Panc1 (cell line): ENCODE results near the gene C5AR2. TPM values are rescaled to one million over a fixed set of nuclear protein-coding genes. Genes with fewer than 3 reads are reported as not detected.

Experiments used
- ATAC-seq: fragments of 200-7000 bp; cut with Tn5 transposase; 2 replicates; pipeline ENCODE4 v1.9.1; 2020; ENCODE audit warnings: mild to moderate bottlenecking, moderate library complexity
- BruUV-seq: library from RNA; stranded (reverse); fragments of 400-500 nt; replicated peaks from 2 replicates; lab custom pipeline; 2021; lab: Mats Ljungman, UMichigan
- CTCF ChIA-PET: fragments of 300-600 bp; sonication (Branson Sonifier 250); formaldehyde crosslinking; loops from one replicate; lab custom pipeline; 2022; ENCODE audit warnings: antibody characterized with exemption; lab: Charles Lee
- POLR2A ChIA-PET: fragments of 300-600 bp; sonication (Branson Sonifier 250); formaldehyde crosslinking; loops from one replicate; lab custom pipeline; 2022; ENCODE audit warnings: antibody characterized with exemption; lab: Charles Lee
- DNase-seq: peaks from one replicate; pipeline ENCODE4 v3.0.0-alpha.2; 2010; ENCODE audit warnings: low read depth, low spot score
- H3K27ac ChIP-seq: 2 replicates; pipeline ENCODE4 v1.5.1; 2011; ENCODE audit warnings: mild to moderate bottlenecking, low read length, inconsistent platforms
- H3K27me3 ChIP-seq: fragments of 200-500 bp; sonication (Bioruptor generic); 2 replicates; pipeline ENCODE4 v1.6.0; 2014; ENCODE audit warnings: low read length, inconsistent platforms; ENCODE audit not compliant: control insufficient read depth, insufficient read depth
- H3K36me3 ChIP-seq: fragments of 200-500 bp; sonication (Bioruptor generic); 2 replicates; pipeline ENCODE4 v1.5.1; 2014; ENCODE audit warnings: inconsistent platforms, mild to moderate bottlenecking, low read length, moderate library complexity; ENCODE audit not compliant: control insufficient read depth, insufficient read depth
- H3K4me1 ChIP-seq: 2 replicates; pipeline ENCODE4 v1.5.1; 2011; ENCODE audit warnings: inconsistent platforms, mild to moderate bottlenecking, low read length, moderate library complexity; ENCODE audit not compliant: control insufficient read depth, insufficient read depth
- H3K4me3 ChIP-seq, 2 experiments: 2 replicates each; pipeline ENCODE4 v1.5.1; 2011 to 2012; ENCODE audit warnings: low read depth in 2 of 2, low read length in 2 of 2, mild to moderate bottlenecking in 2 of 2, inconsistent platforms in 1 of 2, moderate library complexity in 1 of 2
- H3K9me3 ChIP-seq: fragments of 200-500 bp; sonication (Bioruptor generic); 2 replicates; pipeline ENCODE4 v1.5.1; 2014; ENCODE audit warnings: low read depth, mild to moderate bottlenecking, inconsistent platforms, low read length, moderate library complexity; ENCODE audit not compliant: control insufficient read depth, insufficient read depth
- POLR2AphosphoS5 ChIP-seq: IDR thresholded peaks from 2 replicates; pipeline ENCODE4 v1.6.1; 2012; ENCODE audit warnings: mild to moderate bottlenecking, low read depth, low read length, moderate library complexity
- SIN3A ChIP-seq: IDR thresholded peaks from 2 replicates; pipeline ENCODE4 v1.6.1; 2012; ENCODE audit warnings: low read depth, mild to moderate bottlenecking, low read length, moderate library complexity, borderline replicate concordance; ENCODE audit not compliant: insufficient read depth
- TCF7L2 ChIP-seq: IDR thresholded peaks from 2 replicates; pipeline ENCODE4 v1.6.1; 2011; ENCODE audit warnings: mild to moderate bottlenecking, low read depth, low read length, inconsistent platforms
- in situ Hi-C: cut with HindIII; loops from 2 replicates; pipeline ENCODE4 v1.10.0; 2016; ENCODE audit warnings: low sequenced_read_pairs, low pct_unique_long_range_greater_than_20kb
- intact Hi-C: fragments of 100-400 bp; cut with micrococcal nuclease; formaldehyde crosslinking; loops from one replicate; pipeline ENCODE4 v1.10.0; 2022; ENCODE audit not compliant: unreplicated experiment
- total RNA-seq: library from RNA; stranded (reverse); gene quantifications from one replicate; pipeline ENCODE4 v1.2.1, GENCODE V29; 2021; ENCODE audit not compliant: unreplicated experiment
- TF ChIP-seq, protein P1 (sequence below), 2 experiments: IDR thresholded peaks; 2 replicates each; pipeline ENCODE4 v1.6.1; 2011 to 2012; ENCODE audit warnings: low read depth in 2 of 2, control low read depth in 1 of 2, low read length in 1 of 2, mild to moderate bottlenecking in 1 of 2, moderate library complexity in 1 of 2; ENCODE audit not compliant: insufficient read depth in 1 of 2
- TF ChIP-seq, protein P2 (sequence below): fragments of 450-650 bp; IDR thresholded peaks from 2 replicates; pipeline ENCODE4 v1.5.1; 2017; ENCODE audit warnings: mild to moderate bottlenecking

Gene C5AR2
- total RNA-seq, 1 experiment from 2014 or later, result 0.03 TPM

DNA sequence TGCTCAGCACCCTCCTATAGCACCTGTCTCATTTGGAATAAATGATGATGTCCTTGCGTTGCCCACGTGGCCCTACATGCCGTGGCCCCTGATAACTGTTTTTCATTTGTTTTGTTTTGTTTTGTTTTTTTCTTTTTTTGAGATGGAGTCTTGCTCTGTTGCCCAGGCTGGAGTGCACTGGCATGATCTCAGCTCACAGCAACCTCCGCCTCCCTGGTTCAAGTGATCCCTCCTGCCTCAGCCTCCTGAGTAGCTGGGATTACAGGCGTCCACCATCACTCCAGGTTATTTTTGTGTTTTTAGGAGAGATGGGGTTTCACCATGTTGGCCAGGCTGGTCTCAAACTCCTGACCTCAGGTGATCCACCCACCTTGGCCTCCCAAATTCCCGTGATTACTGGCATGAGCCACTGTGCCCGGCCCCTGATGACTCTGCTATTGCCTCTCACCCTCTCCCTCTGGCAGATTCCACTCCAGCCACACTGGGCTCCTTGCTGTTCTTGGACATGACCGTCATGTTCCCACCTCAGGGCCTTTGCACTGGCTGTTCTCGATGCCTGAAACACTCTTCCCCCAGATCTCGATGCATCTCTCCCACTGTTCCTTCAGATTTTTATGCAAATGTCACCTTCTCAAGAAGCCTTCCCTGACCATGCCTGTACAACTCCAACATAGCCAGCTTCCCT, 7.4 kb downstream of the C5AR2 start:
- TF ChIP-seq POLR2AphosphoS5, result no peak
- TF ChIP-seq, protein P1, sequence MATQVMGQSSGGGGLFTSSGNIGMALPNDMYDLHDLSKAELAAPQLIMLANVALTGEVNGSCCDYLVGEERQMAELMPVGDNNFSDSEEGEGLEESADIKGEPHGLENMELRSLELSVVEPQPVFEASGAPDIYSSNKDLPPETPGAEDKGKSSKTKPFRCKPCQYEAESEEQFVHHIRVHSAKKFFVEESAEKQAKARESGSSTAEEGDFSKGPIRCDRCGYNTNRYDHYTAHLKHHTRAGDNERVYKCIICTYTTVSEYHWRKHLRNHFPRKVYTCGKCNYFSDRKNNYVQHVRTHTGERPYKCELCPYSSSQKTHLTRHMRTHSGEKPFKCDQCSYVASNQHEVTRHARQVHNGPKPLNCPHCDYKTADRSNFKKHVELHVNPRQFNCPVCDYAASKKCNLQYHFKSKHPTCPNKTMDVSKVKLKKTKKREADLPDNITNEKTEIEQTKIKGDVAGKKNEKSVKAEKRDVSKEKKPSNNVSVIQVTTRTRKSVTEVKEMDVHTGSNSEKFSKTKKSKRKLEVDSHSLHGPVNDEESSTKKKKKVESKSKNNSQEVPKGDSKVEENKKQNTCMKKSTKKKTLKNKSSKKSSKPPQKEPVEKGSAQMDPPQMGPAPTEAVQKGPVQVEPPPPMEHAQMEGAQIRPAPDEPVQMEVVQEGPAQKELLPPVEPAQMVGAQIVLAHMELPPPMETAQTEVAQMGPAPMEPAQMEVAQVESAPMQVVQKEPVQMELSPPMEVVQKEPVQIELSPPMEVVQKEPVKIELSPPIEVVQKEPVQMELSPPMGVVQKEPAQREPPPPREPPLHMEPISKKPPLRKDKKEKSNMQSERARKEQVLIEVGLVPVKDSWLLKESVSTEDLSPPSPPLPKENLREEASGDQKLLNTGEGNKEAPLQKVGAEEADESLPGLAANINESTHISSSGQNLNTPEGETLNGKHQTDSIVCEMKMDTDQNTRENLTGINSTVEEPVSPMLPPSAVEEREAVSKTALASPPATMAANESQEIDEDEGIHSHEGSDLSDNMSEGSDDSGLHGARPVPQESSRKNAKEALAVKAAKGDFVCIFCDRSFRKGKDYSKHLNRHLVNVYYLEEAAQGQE (IDR thresholded peaks at IDR 0.05; ENCODE audit: insufficient read depth in 1 of 2, low read depth in 2 of 2, low read length in 1 of 2), result no peak
- TF ChIP-seq, protein P2, sequence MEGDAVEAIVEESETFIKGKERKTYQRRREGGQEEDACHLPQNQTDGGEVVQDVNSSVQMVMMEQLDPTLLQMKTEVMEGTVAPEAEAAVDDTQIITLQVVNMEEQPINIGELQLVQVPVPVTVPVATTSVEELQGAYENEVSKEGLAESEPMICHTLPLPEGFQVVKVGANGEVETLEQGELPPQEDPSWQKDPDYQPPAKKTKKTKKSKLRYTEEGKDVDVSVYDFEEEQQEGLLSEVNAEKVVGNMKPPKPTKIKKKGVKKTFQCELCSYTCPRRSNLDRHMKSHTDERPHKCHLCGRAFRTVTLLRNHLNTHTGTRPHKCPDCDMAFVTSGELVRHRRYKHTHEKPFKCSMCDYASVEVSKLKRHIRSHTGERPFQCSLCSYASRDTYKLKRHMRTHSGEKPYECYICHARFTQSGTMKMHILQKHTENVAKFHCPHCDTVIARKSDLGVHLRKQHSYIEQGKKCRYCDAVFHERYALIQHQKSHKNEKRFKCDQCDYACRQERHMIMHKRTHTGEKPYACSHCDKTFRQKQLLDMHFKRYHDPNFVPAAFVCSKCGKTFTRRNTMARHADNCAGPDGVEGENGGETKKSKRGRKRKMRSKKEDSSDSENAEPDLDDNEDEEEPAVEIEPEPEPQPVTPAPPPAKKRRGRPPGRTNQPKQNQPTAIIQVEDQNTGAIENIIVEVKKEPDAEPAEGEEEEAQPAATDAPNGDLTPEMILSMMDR, result no peak
- no peak for TF ChIP-seq SIN3A
- intact Hi-C loops (no loop called here), in situ Hi-C loops (no loop called here)
- ATAC-seq, result no peak
- DNase-seq, result no peak
- no peaks in the 10 kb centered on the region for H3K4me1 ChIP-seq
- no peaks in the 10 kb centered on the region for H3K36me3 ChIP-seq
- ChIA-PET CTCF (no interaction called here), POLR2A (no interaction called here)
- BruUV-seq, result no TSS peak
- no peaks in the 10 kb centered on the region for H3K27me3 ChIP-seq
- no peak overlapping the region for H3K27ac ChIP-seq
- H3K4me3 ChIP-seq, result no peak overlapping the region
- no peaks in the 10 kb centered on the region for H3K9me3 ChIP-seq

DNA sequence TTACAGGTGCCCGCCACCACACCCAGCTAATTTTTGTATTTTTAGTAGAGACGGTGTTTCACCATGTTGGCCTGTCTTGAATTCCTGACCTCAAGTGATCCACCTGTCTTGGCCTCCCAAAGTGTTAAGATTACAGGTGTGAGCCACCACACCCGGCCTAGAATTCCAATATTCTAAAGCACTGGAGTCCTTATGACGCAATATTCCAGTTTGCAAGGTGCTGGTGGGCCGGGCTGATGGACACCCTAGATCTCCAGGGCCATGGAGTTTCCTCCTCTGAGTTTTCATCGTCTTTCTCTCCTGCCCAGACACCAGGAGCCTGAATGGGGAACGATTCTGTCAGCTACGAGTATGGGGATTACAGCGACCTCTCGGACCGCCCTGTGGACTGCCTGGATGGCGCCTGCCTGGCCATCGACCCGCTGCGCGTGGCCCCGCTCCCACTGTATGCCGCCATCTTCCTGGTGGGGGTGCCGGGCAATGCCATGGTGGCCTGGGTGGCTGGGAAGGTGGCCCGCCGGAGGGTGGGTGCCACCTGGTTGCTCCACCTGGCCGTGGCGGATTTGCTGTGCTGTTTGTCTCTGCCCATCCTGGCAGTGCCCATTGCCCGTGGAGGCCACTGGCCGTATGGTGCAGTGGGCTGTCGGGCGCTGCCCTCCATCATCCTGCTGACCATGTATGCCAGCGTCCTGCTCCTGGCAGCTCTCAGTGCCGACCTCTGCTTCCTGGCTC, 8.7 kb downstream of the C5AR2 start:
- H3K4me1 ChIP-seq, result no peaks in the 10 kb centered on the region
- H3K9me3 ChIP-seq, result no peaks in the 10 kb centered on the region
- TF ChIP-seq POLR2AphosphoS5 (no peak), SIN3A (no peak), TCF7L2 (no peak)
- TF ChIP-seq, protein P2, result no peak
- TF ChIP-seq, protein P1 (IDR thresholded peaks at IDR 0.05; ENCODE audit: insufficient read depth in 1 of 2, low read depth in 2 of 2, low read length in 1 of 2), result no peak
- no peak for ATAC-seq
- DNase-seq, result no peak
- H3K27me3 ChIP-seq, result no peaks in the 10 kb centered on the region
- H3K4me3 ChIP-seq, result no peak overlapping the region
- ChIA-PET POLR2A (no interaction called here), CTCF (interaction anchor here (0.5 kb wide), 1 partner anchor 8 kb away, joined by 5 read pairs; the partner anchor contains the start of gene DHX34)
- H3K36me3 ChIP-seq, result no peaks in the 10 kb centered on the region
- no TSS peak for BruUV-seq
- H3K27ac ChIP-seq, result no peak overlapping the region
- intact Hi-C loops (no loop called here), in situ Hi-C loops (no loop called here)
